Endothelial cell (in vitro differentiated cells): ENCODE results near the gene MTMR12. TPM values are rescaled to one million over a fixed set of nuclear protein-coding genes. Genes with fewer than 3 reads are reported as not detected.

Experiments
- DNase-seq: peaks from one replicate; pipeline ENCODE4 v3.0.0; 2021; ENCODE audit warnings: low spot score
- H3K27ac Mint-ChIP-seq: one replicate; pipeline ENCODE4 v1.8.0; 2021; ENCODE audit warnings: mixed read lengths, inconsistent platforms; ENCODE audit not compliant: unreplicated experiment
- H3K27me3 Mint-ChIP-seq: one replicate; pipeline ENCODE4 v1.8.0; 2021; ENCODE audit warnings: mild to moderate bottlenecking, moderate library complexity, mixed read lengths, inconsistent platforms; ENCODE audit not compliant: unreplicated experiment
- H3K36me3 Mint-ChIP-seq: one replicate; pipeline ENCODE4 v1.8.0; 2021; ENCODE audit warnings: mild to moderate bottlenecking, low read depth, mixed read lengths, inconsistent platforms; ENCODE audit not compliant: unreplicated experiment
- H3K4me1 Mint-ChIP-seq: one replicate; pipeline ENCODE4 v1.8.0; 2021; ENCODE audit warnings: mild to moderate bottlenecking, mixed read lengths, inconsistent platforms; ENCODE audit not compliant: unreplicated experiment
- H3K4me3 Mint-ChIP-seq: one replicate; pipeline ENCODE4 v1.8.0; 2021; ENCODE audit warnings: mild to moderate bottlenecking, mixed read lengths, inconsistent platforms; ENCODE audit not compliant: unreplicated experiment
- H3K9me3 Mint-ChIP-seq: one replicate; pipeline ENCODE4 v1.8.0; 2021; ENCODE audit warnings: mixed read lengths, inconsistent platforms; ENCODE audit not compliant: unreplicated experiment
- total RNA-seq: library from RNA; stranded (reverse); fragmentation: NEBNext Ultra II Directional; extraction: Animal tissue kit (Norgen Biotek cat#: 25700); gene quantifications from one replicate; pipeline ENCODE4 v1.2.1, GENCODE V29; 2021; ENCODE audit not compliant: unreplicated experiment
- TF ChIP-seq, protein P1 (sequence below): fragments of 200-600 bp; sonication (generic); IDR thresholded peaks from one replicate; pipeline ENCODE4 v1.5.0; 2021; ENCODE audit warnings: antibody characterized with exemption; ENCODE audit not compliant: unreplicated experiment

MTMR12 gene
- total RNA-seq, 1 donor from 2014 or later, result 39.4 TPM

- Mint-ChIP-seq H3K27me3 (no peaks in the 10 kb centered on the region), H3K4me1 (peaks cover 9% of the 10 kb centered on the region), H3K27ac (no peak overlapping the region), H3K9me3 (no peaks in the 10 kb centered on the region), H3K36me3 (no peaks in the 10 kb centered on the region), H3K4me3 (no peak overlapping the region)
- TF ChIP-seq, protein P1, sequence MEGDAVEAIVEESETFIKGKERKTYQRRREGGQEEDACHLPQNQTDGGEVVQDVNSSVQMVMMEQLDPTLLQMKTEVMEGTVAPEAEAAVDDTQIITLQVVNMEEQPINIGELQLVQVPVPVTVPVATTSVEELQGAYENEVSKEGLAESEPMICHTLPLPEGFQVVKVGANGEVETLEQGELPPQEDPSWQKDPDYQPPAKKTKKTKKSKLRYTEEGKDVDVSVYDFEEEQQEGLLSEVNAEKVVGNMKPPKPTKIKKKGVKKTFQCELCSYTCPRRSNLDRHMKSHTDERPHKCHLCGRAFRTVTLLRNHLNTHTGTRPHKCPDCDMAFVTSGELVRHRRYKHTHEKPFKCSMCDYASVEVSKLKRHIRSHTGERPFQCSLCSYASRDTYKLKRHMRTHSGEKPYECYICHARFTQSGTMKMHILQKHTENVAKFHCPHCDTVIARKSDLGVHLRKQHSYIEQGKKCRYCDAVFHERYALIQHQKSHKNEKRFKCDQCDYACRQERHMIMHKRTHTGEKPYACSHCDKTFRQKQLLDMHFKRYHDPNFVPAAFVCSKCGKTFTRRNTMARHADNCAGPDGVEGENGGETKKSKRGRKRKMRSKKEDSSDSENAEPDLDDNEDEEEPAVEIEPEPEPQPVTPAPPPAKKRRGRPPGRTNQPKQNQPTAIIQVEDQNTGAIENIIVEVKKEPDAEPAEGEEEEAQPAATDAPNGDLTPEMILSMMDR, result no peak
- no peak for DNase-seq
Measured at GRCh38 chr5:32195265-32195664, 117.5 kb downstream of the MTMR12 start.

DNA sequence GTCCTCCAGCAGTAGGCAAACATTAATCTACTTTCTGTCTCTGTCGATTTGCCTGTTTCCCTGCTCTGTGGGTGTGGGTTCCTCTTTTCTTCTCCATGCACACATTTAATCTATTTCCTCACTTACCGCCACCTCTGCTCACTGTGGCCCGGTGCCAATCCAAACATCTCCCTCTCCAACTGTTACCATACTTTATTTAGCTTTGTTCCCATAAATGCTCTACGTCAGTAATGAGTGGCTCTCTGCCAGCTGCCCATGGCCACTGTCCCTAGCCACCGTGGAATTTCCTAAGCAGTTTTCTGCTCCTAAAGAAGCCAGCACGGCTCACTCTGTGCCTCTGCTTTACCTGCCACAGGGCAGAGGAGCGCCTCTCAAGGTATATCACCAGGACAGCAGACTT, 119.1 kb downstream of the MTMR12 start:
- H3K27me3 Mint-ChIP-seq, result no peaks in the 10 kb centered on the region
- DNase-seq, result no peak
- H3K27ac Mint-ChIP-seq, result no peak overlapping the region
- H3K9me3 Mint-ChIP-seq, result no peaks in the 10 kb centered on the region
- H3K36me3 Mint-ChIP-seq, result no peaks in the 10 kb centered on the region
- TF ChIP-seq, protein P1, result no peak
- peaks cover 8% of the 10 kb centered on the region for H3K4me1 Mint-ChIP-seq
- H3K4me3 Mint-ChIP-seq, result no peak overlapping the region

- Mint-ChIP-seq H3K36me3 (no peaks in the 10 kb centered on the region), H3K4me1 (peaks cover 8% of the 10 kb centered on the region), H3K27ac (no peak overlapping the region), H3K27me3 (no peaks in the 10 kb centered on the region), H3K9me3 (no peaks in the 10 kb centered on the region), H3K4me3 (no peak overlapping the region)
- no peak for DNase-seq
- TF ChIP-seq, protein P1, result no peak
Measured at GRCh38 chr5:32190095-32190494, 122.6 kb downstream of the MTMR12 start.

DNA sequence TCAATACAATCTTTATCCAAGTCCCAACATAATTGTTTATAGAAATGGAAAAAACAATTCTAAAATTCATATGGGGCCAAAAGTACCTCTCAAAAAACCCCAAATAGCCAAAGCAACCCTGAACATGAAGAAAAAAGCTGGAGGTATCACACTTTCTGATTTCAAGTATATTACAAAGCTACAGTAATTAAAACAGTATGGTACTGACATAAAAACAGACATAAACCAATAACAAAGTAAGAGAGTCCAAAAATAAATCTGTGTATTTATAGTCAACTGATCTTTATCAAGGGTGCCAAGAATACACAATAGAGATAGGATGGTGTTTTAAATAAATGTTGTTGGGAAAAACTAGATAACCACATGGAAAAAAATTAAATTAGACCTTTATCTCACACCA, 125.1 kb downstream of the MTMR12 start:
- Mint-ChIP-seq H3K4me3 (no peak overlapping the region), H3K4me1 (no peaks in the 10 kb centered on the region), H3K9me3 (no peaks in the 10 kb centered on the region), H3K27ac (no peak overlapping the region), H3K36me3 (no peaks in the 10 kb centered on the region), H3K27me3 (no peaks in the 10 kb centered on the region)
- TF ChIP-seq, protein P1, result no peak
- DNase-seq, result no peak

GRCh38 chr5:32182463-32183063, 130.2 kb downstream of the MTMR12 start:
- no peak for DNase-seq
- H3K36me3 Mint-ChIP-seq, result peaks cover 5% of the 10 kb centered on the region
- H3K4me1 Mint-ChIP-seq, result peaks cover 3% of the 10 kb centered on the region
- no peak overlapping the region for H3K4me3 Mint-ChIP-seq
- TF ChIP-seq, protein P1, result no peak
- no peaks in the 10 kb centered on the region for H3K9me3 Mint-ChIP-seq
- H3K27ac Mint-ChIP-seq, result no peak overlapping the region
- peaks cover 2% of the 10 kb centered on the region for H3K27me3 Mint-ChIP-seq

Other genes starting within 250 kb of the MTMR12 start
- 105 TPM for gene GOLPH3, start 138.6 kb downstream of the MTMR12 start, total RNA-seq
- 72.9 TPM for gene ZFR, start 131.8 kb upstream of the MTMR12 start, total RNA-seq